Adipocyte (in vitro differentiated cells): ENCODE results near the gene MFRP.
"Not testable (repeated sequence)": the region's sequence is repeated elsewhere in the genome, so short reads cannot be mapped to it uniquely, and the experiment has no call there.

Source experiments
- DNase-seq: peaks from one replicate; pipeline ENCODE4 v3.0.0-alpha.2; 2015; ENCODE audit warnings: low read depth
- H3K27me3 ChIP-seq: replicated peaks from 2 replicates; pipeline ENCODE4 v1.7.0; 2013; ENCODE audit warnings: mild to moderate bottlenecking, low read length, moderate library complexity; ENCODE audit not compliant: control insufficient read depth, insufficient read depth
- H3K36me3 ChIP-seq: 2 replicates; pipeline ENCODE4 v1.7.0; 2013; ENCODE audit warnings: low read length, mild to moderate bottlenecking, moderate library complexity; ENCODE audit not compliant: control insufficient read depth, insufficient read depth, severe bottlenecking
- H3K4me1 ChIP-seq: 2 replicates; pipeline ENCODE4 v1.7.0; 2013; ENCODE audit warnings: mild to moderate bottlenecking, low read length, moderate library complexity; ENCODE audit not compliant: control insufficient read depth, insufficient read depth
- H3K4me3 ChIP-seq: 2 replicates; pipeline ENCODE4 v1.7.0; 2013; ENCODE audit warnings: mild to moderate bottlenecking, low read length, moderate library complexity
- H3K9ac ChIP-seq: 2 replicates; pipeline ENCODE4 v1.7.0; 2013; ENCODE audit warnings: mild to moderate bottlenecking, low read length, moderate library complexity
- H3K9me3 ChIP-seq: 2 replicates; pipeline ENCODE4 v1.7.0; 2013; ENCODE audit warnings: mild to moderate bottlenecking, low read length, moderate library complexity; ENCODE audit not compliant: control insufficient read depth

MFRP gene

GRCh38 chr11:119346605-119347004, at the start of gene MFRP:
Gene MFRP, minus strand, starts transcription at chr11:119346705. Its CDS starts 192 bp downstream, at chr11:119346513.
- Histone ChIP-seq H3K9me3 (no peaks in the 10 kb centered on the region), H3K36me3 (no peaks in the 10 kb centered on the region), H3K9ac (no peak within 1 kb of the TSS), H3K4me1 (peaks cover 18% of the 10 kb centered on the region), H3K4me3 (no peak within 1 kb of the TSS), H3K27me3 (peaks cover 17% of the 10 kb centered on the region)
- DNase-seq = no peak

GRCh38 chr11:119391275-119391674, 44.8 kb upstream of the MFRP start:
- Histone ChIP-seq H3K36me3 (no peaks in the 10 kb centered on the region), H3K9me3 (no peaks in the 10 kb centered on the region), H3K4me3 (no peak overlapping the region), H3K9ac (no peak overlapping the region), H3K4me1 (no peaks in the 10 kb centered on the region), H3K27me3 (no peaks in the 10 kb centered on the region)
- DNase-seq = no peak

GRCh38 chr11:119389611-119390254, 43.2 kb upstream of the MFRP start:
- Histone ChIP-seq H3K36me3 (no peaks in the 10 kb centered on the region), H3K4me1 (no peaks in the 10 kb centered on the region), H3K27me3 (no peaks in the 10 kb centered on the region), H3K9ac (no peak overlapping the region), H3K9me3 (no peaks in the 10 kb centered on the region), H3K4me3 (no peak overlapping the region)
- DNase-seq = no peak

- no peaks in the 10 kb centered on the region for H3K27me3 ChIP-seq
- no peaks in the 10 kb centered on the region for H3K36me3 ChIP-seq
- no peaks in the 10 kb centered on the region for H3K9me3 ChIP-seq
- no peak for DNase-seq
- H3K4me1 ChIP-seq = no peaks in the 10 kb centered on the region
- no peak overlapping the region for H3K9ac ChIP-seq
- H3K4me3 ChIP-seq = no peak overlapping the region
Observed at GRCh38 chr11:119388103-119388502, 41.6 kb upstream of the MFRP start.

GRCh38 chr11:119384332-119384731, 37.8 kb upstream of the MFRP start:
- peaks cover 17% of the 10 kb centered on the region for H3K4me1 ChIP-seq

GRCh38 chr11:119382513-119382912, 36.0 kb upstream of the MFRP start:
- not testable (repeated sequence) for H3K27me3 ChIP-seq, H3K4me3 ChIP-seq, H3K9me3 ChIP-seq, DNase-seq, H3K36me3 ChIP-seq, H3K9ac ChIP-seq
- H3K4me1 ChIP-seq = peaks cover 17% of the 10 kb centered on the region

More at GRCh38 chr11:119384332-119384731, 37.8 kb upstream of the MFRP start:
- Histone ChIP-seq H3K9ac (no peak overlapping the region), H3K9me3 (no peaks in the 10 kb centered on the region), H3K4me3 (no peak overlapping the region), H3K27me3 (no peaks in the 10 kb centered on the region), H3K36me3 (no peaks in the 10 kb centered on the region)
- no peak for DNase-seq

GRCh38 chr11:119382101-119382500, 35.6 kb upstream of the MFRP start:
- peak overlapping the region; percentile 39 for H3K9ac ChIP-seq
- no peaks in the 10 kb centered on the region for H3K27me3 ChIP-seq
- no peaks in the 10 kb centered on the region for H3K9me3 ChIP-seq
- H3K4me1 ChIP-seq = peaks cover 17% of the 10 kb centered on the region
- peak overlapping the region; percentile 83 for H3K4me3 ChIP-seq
- DNase-seq = no peak
- no peaks in the 10 kb centered on the region for H3K36me3 ChIP-seq

GRCh38 chr11:119381181-119381988, 34.9 kb upstream of the MFRP start, which contains the start of gene USP2:
Gene USP2, minus strand, starts transcription at chr11:119381690. Its CDS starts 8,210 bp downstream, at chr11:119373480.
- Histone ChIP-seq H3K9me3 (no peaks in the 10 kb centered on the region), H3K4me3 (peak within 1 kb of the TSS; percentile 83), H3K4me1 (peaks cover 20% of the 10 kb centered on the region), H3K27me3 (no peaks in the 10 kb centered on the region), H3K9ac (peak within 1 kb of the TSS; percentile 74), H3K36me3 (no peaks in the 10 kb centered on the region)
- DNase-seq = peak; percentile 99

- no peak for DNase-seq
- Histone ChIP-seq H3K4me1 (peaks cover 26% of the 10 kb centered on the region), H3K4me3 (peak overlapping the region; percentile 83)
Observed at GRCh38 chr11:119380827-119381180, 34.3 kb upstream of the MFRP start.

GRCh38 chr11:119380160-119380826, 33.8 kb upstream of the MFRP start:
- Histone ChIP-seq H3K4me1 (peaks cover 31% of the 10 kb centered on the region), H3K4me3 (no peak overlapping the region), H3K36me3 (no peaks in the 10 kb centered on the region), H3K27me3 (no peaks in the 10 kb centered on the region), H3K9me3 (no peaks in the 10 kb centered on the region), H3K9ac (no peak overlapping the region)
- no peak for DNase-seq

More at GRCh38 chr11:119380827-119381180, 34.3 kb upstream of the MFRP start:
- Histone ChIP-seq H3K9me3 (no peaks in the 10 kb centered on the region), H3K27me3 (no peaks in the 10 kb centered on the region), H3K36me3 (no peaks in the 10 kb centered on the region), H3K9ac (peak overlapping the region; percentile 74)

- Histone ChIP-seq H3K27me3 (no peaks in the 10 kb centered on the region), H3K9ac (no peak overlapping the region), H3K9me3 (no peaks in the 10 kb centered on the region), H3K4me1 (peaks cover 41% of the 10 kb centered on the region), H3K36me3 (no peaks in the 10 kb centered on the region), H3K4me3 (no peak overlapping the region)
- DNase-seq = no peak
Observed at GRCh38 chr11:119378851-119379465, 32.5 kb upstream of the MFRP start.
